PFSK-1 (cell line): ENCODE results near the gene TSPAN19.

Experiments
- FOXP2 ChIP-seq: optimal IDR thresholded peaks from 2 replicates; pipeline ENCODE3; 2011; ENCODE audit warnings: borderline replicate concordance, control low read depth, inconsistent platforms; ENCODE audit not compliant: insufficient read depth; ENCODE audit errors: extremely low read length, extremely low read depth
- POLR2AphosphoS5 ChIP-seq: IDR thresholded peaks from 2 replicates; pipeline ENCODE4 v1.6.1; 2012; ENCODE audit warnings: low read depth, mild to moderate bottlenecking, control low read depth, low read length, moderate library complexity
- REST ChIP-seq, 2 experiments: IDR thresholded peaks; 2 replicates each; pipeline versions ENCODE4 v1.6.1 to v1.8.0; 2011 to 2012; ENCODE audit warnings: low read depth in 2 of 2, low read length in 2 of 2, control low read depth in 1 of 2, inconsistent platforms in 1 of 2, mild to moderate bottlenecking in 1 of 2, moderate library complexity in 1 of 2; ENCODE audit not compliant: insufficient read depth in 1 of 2
- SIN3A ChIP-seq: IDR thresholded peaks from 2 replicates; pipeline ENCODE4 v1.6.1; 2012; ENCODE audit warnings: mild to moderate bottlenecking, low read length, moderate library complexity, borderline replicate concordance; ENCODE audit not compliant: insufficient read depth
- TAF1 ChIP-seq: IDR thresholded peaks from 2 replicates; pipeline ENCODE4 v1.6.1; 2012; ENCODE audit warnings: low read length, control low read depth, borderline replicate concordance; ENCODE audit not compliant: insufficient read depth

DNA sequence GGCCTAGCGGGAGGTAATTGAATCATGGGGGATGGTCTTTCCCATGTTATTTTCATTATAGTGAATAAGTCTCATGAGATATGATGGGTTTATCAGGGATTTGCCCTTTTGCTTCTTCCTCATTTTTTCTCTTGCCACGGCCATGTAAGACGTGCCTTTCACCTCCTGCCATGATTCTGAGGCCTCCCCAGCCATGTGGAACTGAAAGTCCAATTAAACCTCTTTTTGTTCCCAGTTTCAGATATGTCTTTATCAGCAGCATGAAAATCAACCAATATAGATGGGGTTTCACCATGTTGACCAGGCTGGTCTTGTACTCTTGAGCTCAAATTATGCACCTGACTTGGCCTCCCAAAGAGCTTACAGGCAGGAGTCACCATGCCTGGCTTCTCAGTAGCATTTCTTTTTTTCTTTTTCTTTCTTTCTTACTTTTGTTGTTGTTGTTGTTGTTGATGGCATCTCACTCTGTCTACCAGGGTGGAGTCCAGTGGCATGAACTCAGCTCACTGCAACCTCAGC is 33.2 kb downstream of the TSPAN19 start:
- TF ChIP-seq TAF1, result no peak
- TF ChIP-seq POLR2AphosphoS5, result no peak
- TF ChIP-seq REST (IDR thresholded peaks at IDR 0.05; ENCODE audit: insufficient read depth in 1 of 2, low read depth in 2 of 2, low read length in 2 of 2), result no peak
- TF ChIP-seq SIN3A, result no peak
- no peak for TF ChIP-seq FOXP2
